CD4-positive, alpha-beta T cell treated with Interleukin-1 beta for 1 hour (primary cell): ENCODE measurements around the gene MEIS3.

Source experiments
- DNase-seq, 2 donors: peaks; one replicate each; pipeline ENCODE4 v3.0.0-alpha.2; 2020 to 2022

MEIS3 gene

GRCh38 chr19:47419030-47419783, at the start of gene MEIS3:
Gene MEIS3, minus strand, starts transcription at chr19:47419527. Its CDS starts 446 bp downstream, at chr19:47419081.
- DNase-seq: no peak

GRCh38 chr19:47467914-47468313, 48.6 kb upstream of the MEIS3 start:
- no peak for DNase-seq

- no peak for DNase-seq
These were observed 46.6 kb upstream of the MEIS3 start for GRCh38 chr19:47465957-47466356.

DNA sequence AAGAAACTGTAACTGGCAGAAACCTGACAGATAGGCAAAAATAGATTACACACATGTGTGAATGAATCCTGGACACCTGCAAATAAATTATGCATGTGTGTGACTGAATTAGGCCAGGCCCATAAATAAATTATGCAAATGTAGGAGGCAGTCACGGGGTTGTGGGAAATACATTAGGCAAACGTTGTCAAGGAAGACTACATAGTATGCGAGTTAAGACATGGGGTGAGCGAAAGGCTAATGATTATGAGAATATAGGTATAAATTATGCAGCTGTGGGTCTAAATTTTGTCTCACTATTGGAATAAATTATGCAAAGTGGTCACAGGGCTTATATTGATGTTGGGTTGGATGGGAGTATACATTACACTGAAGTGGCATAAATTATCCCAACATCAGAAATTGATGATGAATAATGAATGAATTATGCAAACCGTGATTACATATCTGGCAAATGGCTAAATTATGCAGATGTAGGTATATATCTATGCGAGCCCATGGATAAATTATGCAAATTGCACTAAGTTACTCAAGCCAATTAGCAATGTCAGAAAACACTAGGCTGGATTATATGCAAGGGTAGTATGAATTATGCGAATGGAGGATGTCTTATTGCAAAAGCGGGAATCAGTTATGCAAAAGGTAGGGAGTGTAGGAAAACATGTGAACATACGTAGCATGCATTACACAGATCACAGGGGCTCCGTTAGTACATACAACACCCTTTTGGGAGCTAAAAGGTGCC, 45.5 kb upstream of the MEIS3 start:
- DNase-seq: no peak

DNA sequence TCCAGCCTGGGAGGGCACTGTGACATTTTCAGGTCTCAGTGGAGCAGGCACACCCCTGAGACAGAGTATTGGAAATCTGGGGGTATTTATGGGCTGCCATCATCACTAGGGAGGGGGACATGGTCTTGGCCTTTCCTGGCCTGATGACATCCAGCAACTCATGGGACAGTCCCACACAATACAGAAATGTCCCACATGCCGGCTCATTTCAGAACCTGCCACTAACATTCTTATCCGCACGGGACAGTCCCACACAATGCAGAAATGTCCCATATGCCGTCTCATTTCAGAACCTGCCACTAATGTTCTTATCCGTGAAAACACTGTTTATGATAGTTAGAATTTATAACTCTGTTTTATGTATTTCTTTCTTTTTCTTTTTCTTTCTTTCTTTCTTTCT, 42.5 kb upstream of the MEIS3 start:
- DNase-seq: no peak

DNA sequence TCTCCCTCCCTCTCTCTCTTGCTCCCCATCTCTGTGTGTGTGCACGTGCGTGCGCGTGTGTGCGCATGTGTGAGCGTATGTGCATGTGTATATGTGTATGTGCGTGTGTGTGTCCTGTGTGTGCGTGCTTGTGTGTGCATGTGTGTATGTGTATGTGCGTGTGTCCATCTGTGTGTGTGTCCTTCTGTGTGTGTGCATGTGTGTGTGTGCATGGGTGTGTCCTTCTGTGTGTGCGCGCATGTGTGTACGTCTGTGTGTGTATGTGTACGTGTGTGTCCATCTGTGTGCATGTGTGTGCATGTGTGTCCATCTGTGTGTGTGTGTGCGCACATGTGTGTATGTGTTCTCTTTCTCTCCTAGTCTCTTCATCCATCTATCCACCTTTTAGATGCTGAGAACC, 40.1 kb upstream of the MEIS3 start:
- DNase-seq: no peak

GRCh38 chr19:47458672-47459071, 39.3 kb upstream of the MEIS3 start:
- no peak for DNase-seq

DNA sequence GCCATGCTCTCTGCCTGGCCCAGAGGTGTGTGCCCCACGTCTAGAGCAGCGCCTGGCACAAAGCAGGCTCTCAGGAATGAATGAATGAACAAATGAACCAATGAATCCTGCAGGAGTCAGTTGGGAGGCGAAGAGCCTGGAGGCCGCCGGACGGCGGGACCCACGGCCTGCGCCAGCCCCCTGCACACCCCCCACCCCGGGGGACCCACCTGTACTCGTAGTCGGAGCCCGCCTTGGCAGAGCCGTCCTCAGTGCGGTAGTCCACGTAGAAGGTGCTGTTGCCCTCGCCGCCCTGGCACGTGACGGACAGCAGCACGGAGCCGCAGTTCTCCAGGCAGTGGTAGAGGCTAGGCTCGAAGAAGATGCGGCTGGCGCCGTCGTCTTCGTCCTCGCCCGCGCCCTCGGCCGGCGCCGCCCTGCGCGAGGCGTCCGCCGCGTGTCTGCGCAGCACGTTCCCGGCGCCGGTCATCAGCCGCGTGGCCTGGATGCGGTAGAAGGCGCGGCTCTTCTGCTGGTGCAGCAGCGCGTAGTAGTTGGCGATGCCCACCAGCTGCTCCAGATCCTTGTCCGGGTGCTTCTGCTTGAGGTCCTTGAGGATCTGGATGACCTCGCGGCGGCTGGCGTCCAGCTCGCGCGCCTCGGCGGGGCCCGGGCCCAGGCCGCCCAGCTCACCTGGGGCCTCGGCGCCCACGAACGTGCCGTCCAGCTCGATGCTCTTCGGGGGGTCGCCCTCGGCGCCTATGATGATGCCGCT, 37.6 kb upstream of the MEIS3 start:
- no peak for DNase-seq

DNA sequence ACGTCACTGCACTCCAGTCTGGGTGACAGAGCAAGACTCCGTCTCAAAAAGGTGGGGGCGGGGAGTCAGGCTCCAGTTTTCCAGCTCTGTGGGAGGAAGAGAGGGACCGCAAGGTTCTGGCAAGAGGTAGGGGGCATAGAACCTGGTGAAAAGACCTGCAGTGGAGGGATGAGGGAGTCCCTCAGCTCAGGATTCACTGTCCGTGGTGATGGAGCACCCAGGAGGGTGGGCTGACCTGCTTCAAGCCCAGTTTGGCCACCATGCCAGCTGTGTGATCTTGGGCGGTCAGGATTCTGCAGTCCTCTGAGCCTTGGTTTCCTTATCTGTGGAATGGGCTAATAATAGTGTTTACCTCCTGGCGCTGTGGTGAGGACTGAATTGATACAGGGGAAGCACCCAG, 31.2 kb upstream of the MEIS3 start:
- no peak for DNase-seq

DNA sequence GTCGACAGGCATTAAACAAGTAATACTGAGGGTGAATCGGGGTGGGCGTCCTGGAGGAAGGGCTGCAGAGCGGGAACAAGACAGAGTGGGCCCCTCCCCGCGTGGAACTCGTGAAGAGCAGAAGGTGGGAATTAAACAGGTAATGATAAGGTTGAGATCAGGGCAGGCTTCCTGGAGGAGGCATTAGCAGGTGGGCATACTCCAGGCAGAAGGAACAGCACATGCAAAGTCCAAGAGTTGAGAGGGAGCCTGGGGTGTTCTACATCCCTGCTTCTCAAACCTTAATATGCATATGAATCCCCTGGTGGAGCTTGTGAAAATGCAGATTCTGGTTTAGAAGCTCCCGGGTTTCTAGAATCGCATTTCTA, 29.0 kb upstream of the MEIS3 start:
- no peak for DNase-seq

DNA sequence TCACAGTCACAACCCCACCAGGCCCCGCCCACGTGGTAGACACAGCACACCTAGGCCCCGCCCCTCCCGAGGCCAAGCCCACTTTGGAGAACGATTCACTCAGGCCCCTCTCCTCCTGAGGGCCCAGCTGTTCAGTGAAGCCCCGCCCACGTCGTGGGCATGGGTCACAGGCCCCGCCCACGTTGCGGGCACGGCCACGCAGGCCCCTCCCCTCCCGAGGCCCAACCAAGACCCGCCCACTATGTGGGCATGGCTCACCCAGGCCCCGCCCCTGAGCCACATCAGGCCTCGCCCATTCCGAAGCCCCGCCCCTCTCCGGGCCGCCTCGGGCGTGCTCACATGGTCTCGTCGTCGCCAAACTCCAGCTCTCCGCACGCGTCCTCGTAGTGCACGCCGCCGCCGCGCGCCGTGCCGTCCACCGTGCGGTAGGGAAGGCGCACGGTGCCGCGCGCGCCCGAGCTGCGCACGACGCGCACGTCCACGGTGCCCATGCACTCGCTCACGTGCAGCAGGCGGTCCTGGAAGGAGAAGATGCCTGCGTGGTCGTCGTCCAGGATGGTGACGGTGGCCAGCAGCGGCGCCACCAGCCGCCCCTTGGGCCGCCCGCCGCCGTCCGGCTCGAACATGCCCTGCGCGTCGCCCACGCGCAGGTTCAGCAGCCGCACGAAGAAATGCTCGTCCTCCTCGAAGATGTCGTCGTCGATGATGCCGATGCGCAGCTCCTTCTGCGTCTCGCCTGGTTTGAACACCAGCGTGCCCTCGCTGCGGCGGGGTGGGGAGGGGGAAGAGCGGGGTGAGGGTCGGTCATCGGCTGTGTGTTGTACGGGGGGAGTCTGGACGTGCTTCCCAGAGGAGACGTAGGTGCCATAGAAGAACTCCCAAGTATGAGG, 28.4 kb upstream of the MEIS3 start:
- peak; percentile 47 to 52 for DNase-seq

- no peak for DNase-seq
These were observed 27.5 kb upstream of the MEIS3 start for GRCh38 chr19:47446534-47447469.

- DNase-seq: peak; percentile 66 to 72
These were observed 26.6 kb upstream of the MEIS3 start for GRCh38 chr19:47445937-47446402.

GRCh38 chr19:47445527-47445926, 26.2 kb upstream of the MEIS3 start:
- no peak for DNase-seq

GRCh38 chr19:47444388-47444821, 25.1 kb upstream of the MEIS3 start:
- peak; percentile 11 to 43 for DNase-seq

DNA sequence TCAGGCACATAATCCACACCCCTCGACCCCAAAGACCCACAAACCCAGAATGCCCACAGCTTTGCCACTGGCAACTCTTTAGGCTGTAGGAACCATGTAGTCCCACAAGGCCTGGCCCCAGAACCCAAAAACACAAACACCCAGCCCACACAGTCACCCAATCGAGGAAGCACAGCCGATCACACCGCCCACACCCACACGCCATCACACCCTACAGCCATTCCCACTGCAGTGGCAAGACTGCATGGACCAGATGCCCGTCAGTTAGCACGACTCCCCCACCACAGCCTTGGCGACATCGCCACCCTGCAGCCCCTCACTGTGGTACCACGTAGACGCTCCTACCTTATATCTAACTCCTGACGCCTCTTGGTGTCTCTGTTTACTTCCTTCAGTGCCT, 24.0 kb upstream of the MEIS3 start:
- no peak for DNase-seq

- no peak for DNase-seq
These were observed 19.5 kb upstream of the MEIS3 start for GRCh38 chr19:47438793-47439220.

DNA sequence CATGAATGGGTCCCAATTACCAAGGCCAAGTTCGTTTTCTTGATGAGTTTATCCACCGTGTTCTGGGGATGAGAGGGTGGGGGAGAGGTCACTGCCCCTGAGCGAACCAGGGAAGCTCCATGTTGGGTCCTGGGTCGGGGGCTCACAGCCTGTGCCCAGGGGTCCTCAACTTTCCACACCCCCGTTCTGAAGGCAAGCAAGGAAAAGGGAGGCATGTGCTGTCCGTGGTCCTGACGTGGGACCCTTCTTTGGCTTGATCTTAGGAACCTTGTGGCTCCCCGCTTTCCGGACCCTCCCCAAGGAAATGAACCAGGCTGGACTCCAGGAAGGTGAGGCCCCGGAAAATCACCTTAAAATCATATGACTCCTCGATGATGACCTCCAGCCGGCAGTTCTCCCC, 18.2 kb upstream of the MEIS3 start:
- DNase-seq: no peak

GRCh38 chr19:47436712-47437401, 17.5 kb upstream of the MEIS3 start:
- peak; percentile 77 to 83 for DNase-seq

- no peak for DNase-seq
These were observed 16.6 kb upstream of the MEIS3 start for GRCh38 chr19:47435883-47436417.
